ENCODE data around the gene TXNRD1.

The TXNRD1 gene

DNA sequence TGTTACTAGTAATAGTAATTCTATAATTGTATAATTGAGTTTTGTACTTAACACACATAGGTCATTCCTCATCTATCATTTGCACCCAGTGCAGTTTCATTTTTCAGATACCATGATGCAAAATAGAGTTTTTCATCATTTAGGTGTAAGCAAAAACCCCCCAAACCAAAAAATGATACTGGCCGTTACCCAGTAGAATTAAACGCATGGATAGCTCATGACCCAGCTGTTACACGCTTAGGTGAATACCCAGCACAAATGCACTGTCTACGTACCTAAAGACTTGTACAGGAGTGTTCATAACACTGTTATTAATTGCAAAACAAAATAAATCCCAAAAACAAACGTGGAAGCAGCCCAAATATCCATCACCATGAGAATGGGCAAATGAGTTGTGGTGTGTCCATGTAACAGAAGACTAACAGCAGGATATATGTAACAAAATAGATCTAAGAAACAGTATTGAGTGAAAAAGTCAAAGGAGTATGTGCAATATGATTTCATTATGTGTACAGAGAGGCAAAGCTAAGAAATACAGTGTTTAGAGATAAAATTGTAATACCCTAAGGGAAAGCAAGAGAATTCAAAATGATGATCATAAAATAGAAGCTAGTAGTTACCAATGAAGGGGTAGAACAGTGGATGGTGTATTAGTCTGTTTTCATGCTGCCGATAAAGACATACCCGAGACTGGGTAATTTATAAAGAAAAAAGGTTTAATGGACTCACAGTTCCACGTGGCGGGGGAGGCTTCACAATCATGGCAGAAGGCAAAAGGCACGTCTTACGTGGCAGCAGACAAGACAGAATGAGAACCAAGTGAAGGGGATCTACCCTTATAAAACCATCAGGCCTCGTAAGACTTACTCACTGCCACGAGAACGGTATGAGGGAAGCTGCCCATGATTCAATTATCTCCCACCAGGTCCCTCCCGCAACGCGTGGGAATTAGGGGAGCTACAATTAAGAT lies 137.7 kb downstream of the TXNRD1 start:
- DNase-seq, result no peak

DNA sequence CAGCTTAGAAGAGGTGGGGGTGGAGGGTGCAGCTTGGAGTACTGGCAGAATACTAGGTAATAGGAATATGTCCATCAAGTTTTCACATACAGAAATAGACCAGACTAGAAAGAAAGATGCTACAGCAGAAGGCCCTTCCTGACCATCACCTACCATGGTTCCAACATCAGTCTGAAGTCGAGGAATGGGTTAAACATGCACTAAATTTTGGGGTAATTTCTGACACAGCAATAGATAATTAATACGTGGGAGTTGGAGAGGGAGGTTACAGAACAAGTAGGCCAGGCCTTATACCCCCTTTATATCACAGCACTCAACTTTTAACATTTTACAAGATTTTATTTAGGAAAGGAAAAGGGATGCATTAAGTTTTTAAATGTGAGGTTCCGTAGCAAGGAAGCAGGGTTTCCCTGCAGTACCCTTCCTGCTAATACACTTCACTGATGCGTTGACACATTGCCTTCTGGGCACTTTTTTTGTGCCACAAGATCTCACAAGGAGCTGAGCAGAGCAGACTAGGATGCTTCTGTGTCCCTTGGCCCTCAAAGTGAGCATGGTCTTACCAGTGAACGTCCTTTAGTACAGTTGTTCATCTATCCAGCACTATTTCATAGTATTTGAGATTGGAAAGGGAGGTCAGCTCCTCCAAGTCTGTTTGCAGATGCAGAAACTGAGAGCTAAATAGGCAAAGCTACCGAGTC lies 138.7 kb downstream of the TXNRD1 start:
- no peak for DNase-seq

DNA sequence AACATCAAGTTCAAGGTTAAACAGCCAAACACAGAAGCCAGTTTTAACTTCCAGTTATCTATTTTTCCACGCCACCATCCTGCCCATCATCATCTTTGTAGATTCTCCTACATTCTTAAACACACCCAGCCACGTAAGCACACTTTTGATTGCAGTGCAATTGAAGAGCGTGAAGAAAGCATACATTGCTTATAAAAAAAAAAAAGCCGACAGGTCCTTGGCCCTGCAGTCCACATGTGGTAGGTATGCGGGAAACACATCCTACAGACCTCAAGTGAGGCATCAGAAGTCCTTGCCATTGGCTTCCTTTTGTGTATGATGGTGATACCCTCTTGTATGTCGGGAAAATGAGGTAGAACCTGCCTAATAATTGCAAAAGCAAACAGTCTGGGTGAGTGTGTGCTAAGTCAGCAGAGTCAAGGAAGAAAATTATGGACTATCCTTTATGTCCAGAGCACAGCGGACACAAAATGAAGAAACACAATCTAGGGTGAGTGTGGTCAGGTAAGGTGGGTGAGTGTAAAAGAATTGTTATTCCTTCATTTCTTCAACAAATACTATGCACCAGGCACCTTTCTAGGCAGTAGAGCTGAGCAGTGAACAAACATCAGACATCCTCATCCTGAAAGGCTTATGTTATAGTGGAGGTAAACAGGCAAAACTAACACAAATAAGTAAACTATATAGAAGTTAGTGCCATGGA lies 139.4 kb downstream of the TXNRD1 start:
- no peak for DNase-seq

DNA sequence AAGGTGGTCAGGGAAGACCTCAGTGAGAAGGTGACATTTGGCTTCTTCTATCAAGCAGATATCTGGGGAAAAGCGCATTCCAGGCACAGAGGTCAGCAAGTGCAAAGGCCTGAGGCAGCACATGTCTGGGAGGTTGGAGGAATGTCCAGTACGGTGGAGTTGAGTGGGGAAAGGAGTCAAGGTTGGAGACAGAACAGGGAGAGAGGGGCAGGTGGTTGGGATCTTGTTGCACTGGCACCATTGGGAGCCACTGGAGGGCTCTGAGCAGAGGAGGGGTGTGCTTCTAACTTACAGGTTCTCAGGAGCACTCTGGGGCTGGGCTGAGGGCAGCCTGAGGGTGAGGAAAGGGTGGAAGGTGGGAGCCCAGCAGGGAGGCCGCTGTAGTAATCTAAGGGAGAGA lies 140.1 kb downstream of the TXNRD1 start:
- no peak for DNase-seq

DNA sequence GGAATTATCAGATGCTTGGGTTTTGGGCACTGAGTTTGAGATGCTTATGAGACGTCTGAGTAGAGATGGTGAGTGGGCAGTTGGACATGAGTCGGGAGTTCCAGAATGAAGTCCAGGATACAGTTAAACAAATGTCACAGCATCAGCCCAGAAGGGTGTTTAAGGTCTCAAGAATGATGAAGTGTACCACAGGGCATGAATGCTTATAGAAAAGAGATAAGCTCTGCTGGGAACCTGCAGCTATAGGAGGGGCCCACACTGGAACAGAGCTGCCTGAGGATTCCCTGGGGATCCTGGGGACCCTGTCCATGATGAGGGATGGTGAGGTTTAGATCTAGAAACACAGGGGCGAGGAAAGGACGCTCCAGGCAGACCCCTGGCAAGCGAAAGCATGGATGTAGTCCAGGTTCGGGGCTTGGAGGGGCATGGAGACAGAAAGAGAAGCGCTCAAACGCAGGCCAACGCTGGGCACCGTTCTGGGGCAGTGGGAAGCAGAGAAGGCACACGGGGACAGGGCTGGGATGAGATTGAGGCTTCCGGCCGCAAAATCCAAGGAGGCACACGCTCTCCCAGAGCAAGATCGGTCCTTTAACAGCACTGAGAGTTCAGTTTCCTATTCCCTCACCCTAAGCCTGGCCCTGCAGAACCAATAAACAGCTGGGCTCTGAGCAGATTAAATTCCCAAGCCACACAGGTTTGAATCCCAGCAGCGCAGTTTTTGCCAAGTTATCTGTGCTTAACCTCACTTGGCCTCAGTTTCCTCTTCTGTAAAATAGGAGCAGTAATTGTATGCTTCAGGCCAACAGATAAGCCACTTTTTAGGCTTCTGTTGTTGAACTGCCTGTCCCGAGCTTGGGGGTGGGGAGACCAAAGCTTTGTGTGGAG lies 140.9 kb downstream of the TXNRD1 start:
- DNase-seq, result no peak

DNA sequence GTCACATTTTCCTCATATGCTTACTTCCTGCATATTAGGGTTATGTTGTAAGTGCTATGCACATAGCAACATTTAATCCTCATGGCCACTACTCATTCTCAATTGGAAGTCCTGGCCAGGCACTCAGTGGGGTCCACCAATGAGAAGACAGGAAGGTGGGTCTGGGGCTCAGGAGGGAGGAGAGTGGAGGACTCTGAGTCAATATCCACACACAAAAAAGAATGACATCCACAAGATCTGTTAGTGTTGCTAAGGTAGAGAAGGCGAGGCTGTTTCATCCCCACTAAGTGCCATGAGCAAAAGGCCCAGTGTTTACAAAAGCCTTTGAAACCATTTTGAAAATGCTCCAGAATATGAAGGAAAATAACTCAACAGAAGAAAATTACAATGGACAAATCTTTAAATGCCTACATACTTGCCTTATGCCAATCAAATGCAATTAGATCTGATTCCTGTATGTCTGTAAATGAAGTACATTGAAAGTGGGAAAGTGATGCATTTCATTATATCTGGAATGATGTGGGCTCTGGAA lies 141.9 kb downstream of the TXNRD1 start:
- DNase-seq, result no peak

DNA sequence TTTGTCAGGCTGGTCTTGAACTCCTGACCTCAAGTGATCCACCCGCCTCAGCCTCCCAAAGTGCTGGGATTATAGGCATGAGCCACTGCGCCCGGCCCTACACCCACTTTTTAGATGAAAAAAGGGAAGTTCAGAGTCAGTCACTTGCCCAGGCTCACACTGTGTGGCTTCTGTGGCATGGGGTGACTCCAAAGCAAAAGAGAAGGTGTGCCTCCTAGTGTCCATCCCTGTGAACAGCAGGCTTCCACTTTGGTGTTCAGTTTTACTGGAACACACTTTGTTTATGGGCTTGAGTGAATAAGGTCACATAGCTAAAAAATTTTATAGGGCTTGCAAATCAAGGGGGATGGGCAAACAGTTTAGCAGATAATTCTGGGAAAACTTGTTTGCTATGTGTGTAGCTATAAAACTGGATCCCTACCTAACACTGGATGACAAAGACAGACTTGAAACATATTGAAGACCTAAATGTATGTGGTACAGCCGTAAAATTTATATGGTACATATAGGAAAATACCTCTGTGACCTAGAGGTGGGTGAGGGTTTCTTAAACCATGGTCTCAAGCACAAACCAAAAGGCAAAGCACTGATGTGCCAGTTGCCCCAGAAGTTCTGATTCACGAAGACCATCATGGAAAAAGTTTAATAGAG lies 142.9 kb downstream of the TXNRD1 start:
- peak; percentile 74 for DNase-seq

DNA sequence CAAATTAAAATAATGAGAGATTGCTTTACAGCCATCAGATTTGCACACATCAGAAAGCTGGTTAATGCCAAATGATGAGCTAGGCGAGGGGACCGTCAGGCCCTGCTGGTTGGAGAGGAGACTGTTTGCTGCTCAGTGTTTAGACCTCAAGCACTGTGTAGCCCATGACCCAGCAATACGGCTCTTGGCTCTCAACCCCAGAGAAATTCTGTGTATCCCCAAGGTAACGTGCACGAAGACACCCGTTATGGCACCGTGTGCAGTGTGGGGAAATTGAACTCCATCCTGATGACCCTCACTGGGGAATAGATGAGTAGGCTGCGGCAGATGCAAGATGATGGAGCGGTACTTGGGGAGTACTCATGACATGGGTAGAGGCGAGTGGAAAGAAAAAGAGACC lies 143.6 kb downstream of the TXNRD1 start:
- no peak for DNase-seq

DNA sequence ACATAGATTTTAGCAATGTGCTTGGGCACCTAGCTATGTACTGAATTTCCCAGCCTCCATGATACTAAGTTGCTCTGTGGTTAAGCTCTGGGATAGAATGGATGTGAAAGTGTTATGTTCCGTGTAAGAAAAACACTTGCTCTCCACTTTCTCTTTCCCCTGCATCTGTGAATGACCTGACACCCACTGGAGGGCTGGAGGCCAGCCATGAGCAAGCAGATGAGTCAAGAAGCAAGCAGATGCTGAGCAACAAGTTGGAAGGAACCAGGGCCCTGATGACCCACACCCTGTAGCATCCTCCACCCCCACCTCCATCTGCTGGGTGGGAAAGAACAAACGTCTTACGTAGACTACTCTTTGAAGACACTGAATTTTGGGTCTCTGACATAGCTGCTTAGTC lies 144.6 kb downstream of the TXNRD1 start:
- no peak for DNase-seq

DNA sequence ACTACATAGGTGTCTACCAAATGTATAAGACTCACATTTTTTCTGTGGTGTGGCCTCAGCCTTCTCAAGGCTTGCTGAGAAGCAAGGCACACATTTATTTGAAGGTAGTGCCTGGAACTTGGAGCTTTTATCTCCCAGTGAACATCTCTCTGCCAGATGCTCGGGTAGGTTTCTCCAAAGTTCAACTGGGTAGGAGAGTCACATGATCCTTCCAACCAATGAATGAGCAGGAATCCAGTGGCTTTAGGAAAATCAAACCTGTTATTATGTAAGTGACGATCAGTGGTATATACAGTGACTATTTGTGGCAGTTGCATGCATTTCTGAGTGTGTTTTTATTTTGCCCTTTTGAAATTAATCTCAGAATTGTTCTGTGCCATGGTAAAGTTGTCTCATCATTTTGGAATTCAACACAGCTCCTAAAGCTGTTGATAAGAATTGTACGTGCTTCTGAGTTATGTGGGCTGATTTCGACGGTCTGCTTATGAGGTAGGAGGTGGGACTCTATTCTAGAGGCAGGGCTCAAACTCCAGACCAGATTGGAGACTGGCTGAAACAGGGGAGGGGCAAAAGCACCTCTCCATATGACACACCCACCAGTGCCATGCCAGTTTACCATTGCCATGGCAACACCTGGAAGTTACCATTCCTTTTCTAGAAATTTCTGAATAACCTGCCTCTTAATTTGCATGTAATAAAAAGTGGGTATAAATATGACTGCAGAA lies 145.6 kb downstream of the TXNRD1 start:
- DNase-seq, result no peak

DNA sequence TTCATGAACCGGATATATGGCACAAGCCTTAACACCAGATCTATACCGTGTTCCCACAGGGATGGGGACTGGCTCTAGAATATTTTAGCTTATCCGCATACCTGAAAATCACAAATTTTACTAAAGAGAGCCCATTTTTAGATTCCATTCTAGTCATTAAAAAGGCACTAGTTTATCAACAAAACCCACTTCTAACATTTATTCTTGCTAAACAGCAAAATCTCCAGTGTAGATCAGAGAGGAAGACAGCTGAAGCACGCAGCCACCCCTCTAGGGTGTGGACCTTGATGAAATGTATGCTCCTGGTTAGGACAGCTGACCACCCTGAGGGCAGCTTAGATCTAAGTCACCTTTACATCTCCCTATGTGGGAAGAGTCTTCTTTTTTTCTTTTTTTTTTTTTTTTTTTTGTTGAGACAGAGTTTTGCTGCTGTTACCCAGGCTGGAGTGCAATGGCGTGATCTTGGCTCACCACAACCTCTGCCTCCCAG lies 150.4 kb downstream of the TXNRD1 start:
- DNase-seq, result no peak

DNA sequence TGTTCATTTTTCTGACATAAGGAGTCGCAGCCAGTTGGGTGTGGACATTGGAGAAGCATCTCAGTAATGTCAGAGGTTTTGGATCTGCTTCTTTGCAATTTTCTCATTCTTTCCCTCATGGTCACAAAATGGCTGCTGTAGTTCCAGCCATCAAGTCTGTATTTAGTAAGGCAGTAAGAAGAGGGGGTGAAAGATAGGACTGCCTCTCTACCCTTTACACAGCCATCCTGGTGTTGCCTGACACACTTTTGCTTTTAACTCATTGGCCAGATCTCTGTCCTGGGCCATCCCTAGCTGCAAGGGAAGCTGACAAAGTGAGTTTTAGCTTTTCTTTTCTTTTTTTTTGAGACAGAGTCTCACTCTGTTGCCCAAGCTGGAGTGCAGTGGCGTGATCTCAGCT lies 154.1 kb downstream of the TXNRD1 start:
- no peak for DNase-seq

DNA sequence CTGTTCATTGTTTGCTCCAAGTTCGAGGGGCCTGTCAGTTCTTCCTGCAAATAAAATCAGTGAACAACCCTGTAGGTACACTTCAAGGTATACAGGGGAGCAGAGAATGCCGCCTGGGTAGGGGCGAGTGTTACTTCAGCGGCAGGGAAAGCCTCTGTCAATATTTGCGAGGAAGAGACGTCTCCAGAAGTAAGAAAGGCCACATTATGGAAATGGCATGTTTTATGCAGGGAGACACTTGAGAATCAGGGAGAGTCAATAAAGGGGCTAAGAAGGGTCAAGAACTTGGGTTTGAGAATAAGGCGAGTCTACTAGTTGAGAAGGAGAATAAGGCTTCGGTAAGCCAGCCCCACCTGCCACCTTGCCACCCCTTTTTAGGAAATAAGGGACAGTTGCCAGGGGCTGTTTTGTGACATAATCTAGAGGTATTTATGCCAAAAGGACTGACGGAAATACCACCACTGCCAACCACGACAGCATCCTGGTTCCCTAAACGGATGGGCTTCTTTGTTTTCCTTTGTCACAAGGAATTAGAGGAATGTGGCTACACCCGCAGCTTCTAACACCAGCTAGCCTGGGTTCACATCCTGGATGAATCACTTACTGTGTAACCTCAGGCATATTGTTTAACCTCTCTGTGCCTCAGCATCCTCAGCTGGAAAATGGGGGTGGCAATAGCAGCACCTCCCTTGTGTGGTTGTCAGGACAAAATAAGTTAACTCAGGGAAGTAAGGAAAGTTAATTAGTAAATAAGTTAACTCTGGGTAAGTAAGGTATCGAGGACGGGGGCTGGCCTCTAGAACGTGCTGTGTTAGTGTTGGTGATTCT lies 155.7 kb downstream of the TXNRD1 start:
- DNase-seq, result no peak

DNA sequence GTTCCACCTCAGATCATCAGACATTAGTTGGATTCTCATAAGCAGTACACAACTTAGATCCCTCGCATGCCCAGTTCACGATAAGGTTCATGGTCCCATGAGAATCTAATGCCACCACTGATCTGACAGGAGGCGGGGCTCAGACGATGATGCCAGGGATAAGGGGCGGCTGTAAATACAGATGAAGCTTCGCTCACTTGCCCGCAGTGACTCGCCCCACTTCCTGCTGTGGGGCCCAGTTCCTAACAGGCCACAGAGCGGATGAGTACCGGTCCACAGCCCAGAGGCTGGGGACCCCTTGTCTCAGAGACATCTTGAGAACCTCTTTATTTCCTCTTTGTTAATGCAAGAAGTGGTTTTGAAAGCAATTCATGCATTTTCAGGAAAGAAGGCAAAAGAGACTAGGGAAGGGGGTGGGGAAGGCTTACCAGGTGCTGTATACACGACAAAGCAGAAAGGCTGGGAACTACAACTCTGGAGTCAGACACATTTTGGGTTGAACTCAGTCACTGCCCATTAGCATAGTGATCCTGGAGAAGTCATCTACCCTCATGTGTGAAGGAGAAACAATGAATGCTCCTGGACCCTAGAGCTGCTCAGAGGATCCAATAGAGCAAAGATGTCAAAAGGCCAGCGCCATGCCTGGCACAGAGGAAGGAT lies 156.6 kb downstream of the TXNRD1 start:
- DNase-seq, result peak; percentile 33

DNA sequence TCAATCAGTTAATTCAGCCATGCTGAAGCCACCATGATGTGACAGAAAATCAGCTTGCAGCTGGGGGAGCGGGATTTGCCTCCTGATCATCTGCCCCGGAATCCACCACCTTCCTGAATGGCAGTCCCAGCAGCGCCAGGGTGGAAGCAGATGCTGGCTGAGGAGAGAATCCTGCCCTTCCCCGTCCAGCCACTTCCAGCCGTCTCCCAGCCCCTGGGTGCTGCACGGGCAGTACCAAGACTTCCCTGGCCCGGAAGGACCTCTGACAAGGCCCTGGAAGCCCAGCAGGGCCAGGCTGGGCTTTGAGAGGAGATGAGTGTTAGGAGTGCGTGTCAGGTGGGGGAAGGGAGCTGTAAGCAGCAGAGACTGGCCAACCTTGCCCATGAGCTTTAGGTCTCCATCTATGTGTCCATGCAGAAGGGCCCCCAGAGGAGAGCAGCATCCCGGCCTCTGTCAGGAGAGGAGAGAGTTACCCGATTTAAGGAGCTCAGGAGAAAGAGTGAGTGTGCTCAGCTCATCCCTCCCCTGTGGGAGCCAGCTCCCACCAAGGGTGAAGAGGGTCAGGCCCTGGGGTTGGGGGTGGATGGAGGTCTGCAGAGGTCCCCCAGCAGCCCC lies 157.2 kb downstream of the TXNRD1 start:
- no peak for DNase-seq

DNA sequence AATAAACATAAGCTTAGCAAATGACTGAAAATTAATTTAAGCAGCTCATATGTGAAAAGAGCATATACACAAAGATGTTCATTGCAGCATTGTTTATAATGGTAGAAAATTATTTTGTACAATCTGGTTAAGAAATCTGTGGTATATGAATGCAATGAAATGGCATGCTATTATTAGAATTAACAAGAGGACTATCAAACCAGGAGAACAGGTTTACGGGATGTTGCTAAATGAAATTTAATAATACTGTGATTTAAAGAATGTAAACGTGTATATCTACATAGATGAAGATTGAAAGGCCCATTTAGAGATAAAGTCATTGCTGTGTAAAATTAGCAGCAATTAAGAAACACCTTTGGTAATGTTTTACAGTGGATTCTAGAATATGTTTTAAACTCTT lies 158.5 kb downstream of the TXNRD1 start:
- no peak for DNase-seq

DNA sequence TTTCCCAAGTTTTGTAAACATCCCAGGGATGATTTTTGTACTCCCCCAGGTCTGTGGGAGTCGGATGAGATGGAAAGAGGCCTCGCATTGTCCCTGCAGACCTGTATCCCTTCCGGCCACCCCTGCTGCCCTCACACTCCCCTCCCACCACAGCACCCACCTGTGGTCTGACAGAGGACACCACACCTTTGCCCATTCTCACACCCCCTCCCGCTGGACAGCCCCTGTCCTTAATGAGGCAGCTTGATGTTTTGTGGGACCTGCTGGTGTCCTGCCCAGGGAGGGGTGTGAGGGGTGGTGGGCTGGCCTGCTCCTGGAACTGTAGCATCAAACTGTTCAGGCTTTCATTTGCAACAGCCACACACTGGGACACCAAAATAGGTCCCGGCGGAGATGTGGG lies 159.2 kb downstream of the TXNRD1 start:
- no peak for DNase-seq

DNA sequence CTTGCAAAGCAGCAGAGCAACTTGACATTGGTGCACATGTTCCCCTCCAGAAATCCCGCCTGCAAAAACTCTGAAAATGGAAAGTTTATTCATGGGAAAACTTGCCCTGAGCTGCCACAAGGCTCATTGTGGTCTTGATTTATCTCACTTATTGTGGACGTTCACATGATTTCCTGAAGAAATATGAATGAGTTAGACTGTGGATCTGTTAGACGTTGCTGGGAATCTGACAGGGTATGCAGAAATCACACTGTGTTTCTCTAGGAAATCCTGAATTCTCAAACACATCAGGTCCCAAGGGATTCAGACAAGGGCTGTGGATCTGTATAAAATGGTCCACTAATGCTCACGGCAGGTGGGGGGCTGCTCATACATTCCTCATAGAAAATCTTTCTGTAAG lies 160.2 kb downstream of the TXNRD1 start:
- no peak for DNase-seq
